Breast epithelium (tissue), 4 donors: ENCODE data around the gene MICAL3. TPM values are rescaled to one million over a fixed set of nuclear protein-coding genes. Genes with fewer than 3 reads are reported as not detected.

ENCODE experiments used
- DNase-seq, 2 donors: peaks; one replicate each; pipeline ENCODE4 v3.0.0-alpha.2; 2019; ENCODE audit warnings: low spot score in 2 of 2
- H3K27ac ChIP-seq, 2 donors: fragments of 200-600 bp; sonication (generic) in 1 of 2; one replicate each; pipeline ENCODE4 v1.5.1; 2016 to 2019; ENCODE audit warnings: mild to moderate bottlenecking in 1 of 2
- H3K27me3 ChIP-seq, 2 donors: fragments of 200-600 bp; sonication (generic) in 1 of 2; one replicate each; pipeline versions ENCODE4 v1.5.1 to v1.6.0; 2017 to 2019; ENCODE audit warnings: control low read depth in 1 of 2, mild to moderate bottlenecking in 1 of 2
- H3K36me3 ChIP-seq: fragments of 200-600 bp; one replicate; pipeline ENCODE4 v1.5.1; 2019
- H3K4me1 ChIP-seq, 2 donors: fragments of 200-600 bp; sonication (generic); one replicate each; pipeline ENCODE4 v1.5.1; 2016 to 2019; ENCODE audit warnings: control low read depth in 1 of 2
- H3K4me3 ChIP-seq, 3 donors: fragments of 200-600 bp; sonication (generic); 1 replicate in 2 of 3; 2 replicates in 1 of 3; pipeline ENCODE4 v1.5.1; 2016 to 2019; ENCODE audit warnings: mild to moderate bottlenecking in 3 of 3, moderate library complexity in 2 of 3
- H3K9me3 ChIP-seq, 2 donors: fragments of 200-600 bp; sonication (generic) in 1 of 2; one replicate each; pipeline ENCODE4 v1.5.1; 2016 to 2019; ENCODE audit warnings: control low read depth in 1 of 2
- CTCF ChIP-seq, 3 donors: fragments of 450-650 bp; IDR thresholded peaks; one replicate each; pipeline ENCODE4 v1.5.1; 2016 to 2017; ENCODE audit warnings: antibody characterized with exemption in 3 of 3, mild to moderate bottlenecking in 3 of 3, moderate library complexity in 3 of 3
- POLR2A ChIP-seq: fragments of 450-650 bp; IDR thresholded peaks from one replicate; pipeline ENCODE4 v1.6.1; 2016; ENCODE audit warnings: antibody characterized with exemption, mild to moderate bottlenecking, moderate library complexity
- POLR2AphosphoS5 ChIP-seq, 3 donors: sonication (generic); formaldehyde crosslinking; IDR thresholded peaks; one replicate each; pipeline ENCODE4 v1.6.1; 2017; ENCODE audit warnings: antibody characterized with exemption in 3 of 3
- intact Hi-C: fragments of 100-400 bp; cut with DNase I; formaldehyde crosslinking; loops from one replicate; pipeline ENCODE4 v1.15.1; 2023; ENCODE audit warnings: low total_unique reads
- total RNA-seq, 3 donors: library from RNA; depleted of rRNA; stranded (reverse); fragments of >200 nt; gene quantifications; one replicate each; pipeline ENCODE4 v1.1.0, GENCODE V29; 2016

Gene MICAL3
- total RNA-seq, 3 donors from 2014 or later, result 19.5 to 42.3 (median 34.8) TPM

GRCh38 chr22:17968126-17968525 lies 56.2 kb downstream of the MICAL3 start:
- Histone ChIP-seq H3K9me3 (no peaks in the 10 kb centered on the region), H3K4me1 (peaks cover 6 to 9% of the 10 kb centered on the region in 2 donors), H3K27me3 (no peaks in the 10 kb centered on the region), H3K4me3 (no peak overlapping the region), H3K36me3 (no peaks in the 10 kb centered on the region), H3K27ac (no peak overlapping the region)
- intact Hi-C loops, result no loop called here
- DNase-seq, result no peak
- TF ChIP-seq POLR2A, result no peak
- TF ChIP-seq CTCF (IDR thresholded peaks at IDR 0.05), result no peak
- TF ChIP-seq POLR2AphosphoS5 (IDR thresholded peaks at IDR 0.05), result no peak

GRCh38 chr22:17966403-17966717 lies 58.0 kb downstream of the MICAL3 start:
- no peaks in the 10 kb centered on the region for H3K4me1 ChIP-seq
- no peak overlapping the region for H3K4me3 ChIP-seq
- intact Hi-C loops, result no loop called here
- DNase-seq, result no peak
- no peaks in the 10 kb centered on the region for H3K36me3 ChIP-seq
- TF ChIP-seq CTCF (IDR thresholded peaks at IDR 0.05), result no peak
- TF ChIP-seq POLR2A, result no peak
- H3K27ac ChIP-seq, result no peak overlapping the region
- H3K9me3 ChIP-seq, result no peaks in the 10 kb centered on the region
- no peaks in the 10 kb centered on the region for H3K27me3 ChIP-seq

- intact Hi-C loops, result no loop called here
- TF ChIP-seq POLR2AphosphoS5 (IDR thresholded peaks at IDR 0.05), result no peak
- TF ChIP-seq POLR2A, result no peak
- TF ChIP-seq CTCF (IDR thresholded peaks at IDR 0.05), result no peak
- no peaks in the 10 kb centered on the region for H3K4me1 ChIP-seq
- no peaks in the 10 kb centered on the region for H3K36me3 ChIP-seq
- DNase-seq, result no peak
- H3K9me3 ChIP-seq, result no peaks in the 10 kb centered on the region
- H3K4me3 ChIP-seq, result no peak overlapping the region
- no peaks in the 10 kb centered on the region for H3K27me3 ChIP-seq
- H3K27ac ChIP-seq, result no peak overlapping the region
Measured at GRCh38 chr22:17965538-17966402, 58.6 kb downstream of the MICAL3 start.

GRCh38 chr22:17964643-17965042 lies 59.7 kb downstream of the MICAL3 start:
- TF ChIP-seq CTCF (IDR thresholded peaks at IDR 0.05) (no peak), POLR2AphosphoS5 (IDR thresholded peaks at IDR 0.05) (no peak), POLR2A (no peak)

GRCh38 chr22:17964156-17964555 lies 60.2 kb downstream of the MICAL3 start:
- no peaks in the 10 kb centered on the region for H3K9me3 ChIP-seq
- intact Hi-C loops, result no loop called here
- no peaks in the 10 kb centered on the region for H3K27me3 ChIP-seq
- no peak for DNase-seq
- H3K36me3 ChIP-seq, result no peaks in the 10 kb centered on the region
- no peak for TF ChIP-seq POLR2AphosphoS5 (IDR thresholded peaks at IDR 0.05)
- no peak overlapping the region for H3K4me3 ChIP-seq
- H3K4me1 ChIP-seq, result no peaks in the 10 kb centered on the region
- no peak overlapping the region for H3K27ac ChIP-seq

More at GRCh38 chr22:17964643-17965042, 59.7 kb downstream of the MICAL3 start:
- H3K27me3 ChIP-seq, result no peaks in the 10 kb centered on the region
- H3K4me3 ChIP-seq, result no peak overlapping the region
- H3K4me1 ChIP-seq, result no peaks in the 10 kb centered on the region
- no peak overlapping the region for H3K27ac ChIP-seq
- intact Hi-C loops, result no loop called here
- DNase-seq, result no peak
- H3K9me3 ChIP-seq, result no peaks in the 10 kb centered on the region
- H3K36me3 ChIP-seq, result no peaks in the 10 kb centered on the region
